HG03571 (cell line): ENCODE data around the gene PKLR.
"Not testable (repeated sequence)": the region's sequence is repeated elsewhere in the genome, so short reads cannot be mapped to it uniquely, and the experiment has no call there.

Experiments
- ATAC-seq: cut with Tn5 transposase; IDR thresholded peaks from one replicate; pipeline ENCODE4 v1.9.1; 2021; ENCODE audit not compliant: unreplicated experiment

PKLR gene

DNA sequence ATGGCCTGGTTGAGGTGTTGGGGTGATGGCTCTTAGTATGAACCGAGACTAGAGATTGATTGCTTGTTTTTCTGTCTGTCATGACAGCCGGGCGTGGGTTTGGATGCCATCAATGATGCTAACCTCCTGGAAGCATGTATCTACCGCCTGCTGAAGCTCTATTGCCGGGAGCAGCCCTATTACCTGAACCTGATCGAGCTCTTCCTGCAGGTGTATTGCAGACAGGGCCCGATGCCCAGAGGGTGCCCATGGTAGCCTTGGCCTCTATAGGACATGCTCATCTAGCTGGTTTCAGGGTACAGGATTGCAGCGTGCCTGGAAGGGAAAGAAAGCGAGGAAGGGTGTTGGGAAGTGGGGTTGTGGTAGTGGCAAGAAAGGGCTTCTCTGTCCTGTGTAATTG lies 16.8 kb upstream of the PKLR start:
- ATAC-seq, result no peak

DNA sequence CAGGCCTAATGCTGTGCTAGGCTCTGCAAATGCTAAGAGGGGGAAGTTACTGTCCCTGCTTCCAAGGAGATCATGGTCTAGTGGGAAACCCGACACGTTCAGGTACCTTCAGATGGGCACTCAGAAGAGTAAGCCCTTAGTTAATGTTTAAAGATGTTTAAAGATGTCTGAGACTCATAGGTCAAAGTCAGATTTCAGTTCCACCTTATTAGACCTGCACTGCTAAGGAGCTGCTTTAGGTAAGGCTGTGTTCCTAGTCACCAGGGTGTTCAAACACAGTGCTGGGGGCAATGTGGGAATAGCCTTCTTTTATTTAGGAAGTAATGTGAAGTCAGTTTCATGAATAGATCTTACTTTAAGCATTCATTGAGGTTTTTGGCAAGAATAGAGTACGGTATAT lies 15.7 kb upstream of the PKLR start:
- ATAC-seq, result no peak

DNA sequence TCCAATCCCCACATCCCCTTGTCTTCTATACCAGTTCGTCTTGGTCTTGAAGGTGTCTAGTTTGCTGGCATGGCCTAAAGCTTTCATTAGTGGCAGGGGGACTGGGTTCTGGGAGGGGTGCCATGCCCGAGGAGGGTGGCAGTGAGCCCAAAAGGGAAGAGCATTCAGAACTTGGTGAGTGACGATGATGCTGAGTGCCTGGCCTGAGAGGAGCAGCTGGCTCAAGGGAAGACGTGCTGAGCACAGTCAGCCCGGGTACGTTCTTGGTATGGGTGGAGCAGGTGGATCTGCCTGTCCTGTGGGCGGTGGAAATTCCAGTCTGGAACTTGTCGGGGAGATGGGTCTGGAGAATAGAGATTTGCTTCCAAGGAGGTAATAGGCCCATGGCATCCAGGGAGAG lies 12.0 kb upstream of the PKLR start:
- ATAC-seq, result no peak

DNA sequence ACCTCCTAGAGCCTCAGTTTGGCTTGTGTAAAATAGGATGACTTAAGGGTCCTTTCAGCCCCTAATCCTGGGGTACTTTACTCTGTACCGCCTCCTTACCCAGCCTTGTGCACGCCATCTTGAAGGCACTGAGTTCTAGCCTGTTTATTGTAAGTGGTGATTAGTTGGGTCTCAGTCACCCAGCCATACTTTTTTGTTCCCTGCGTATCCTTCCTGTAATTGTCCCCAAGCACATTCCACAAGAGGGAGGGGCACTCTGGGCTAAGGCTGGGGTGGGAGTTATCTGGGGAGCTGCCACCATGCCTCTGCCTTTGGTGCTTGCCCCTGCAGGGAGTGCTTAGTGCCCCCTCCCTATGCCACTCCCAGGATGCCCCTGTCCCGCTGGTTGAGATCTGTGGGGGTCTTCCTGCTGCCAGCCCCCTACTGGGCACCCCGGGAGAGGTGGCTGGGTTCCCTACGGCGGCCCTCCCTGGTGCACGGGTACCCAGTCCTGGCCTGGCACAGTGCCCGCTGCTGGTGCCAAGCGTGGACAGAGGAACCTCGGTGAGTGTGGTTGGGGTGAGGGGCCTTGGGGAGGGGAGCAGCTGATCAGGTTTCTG lies 8.3 kb upstream of the PKLR start:
- ATAC-seq, result no peak

DNA sequence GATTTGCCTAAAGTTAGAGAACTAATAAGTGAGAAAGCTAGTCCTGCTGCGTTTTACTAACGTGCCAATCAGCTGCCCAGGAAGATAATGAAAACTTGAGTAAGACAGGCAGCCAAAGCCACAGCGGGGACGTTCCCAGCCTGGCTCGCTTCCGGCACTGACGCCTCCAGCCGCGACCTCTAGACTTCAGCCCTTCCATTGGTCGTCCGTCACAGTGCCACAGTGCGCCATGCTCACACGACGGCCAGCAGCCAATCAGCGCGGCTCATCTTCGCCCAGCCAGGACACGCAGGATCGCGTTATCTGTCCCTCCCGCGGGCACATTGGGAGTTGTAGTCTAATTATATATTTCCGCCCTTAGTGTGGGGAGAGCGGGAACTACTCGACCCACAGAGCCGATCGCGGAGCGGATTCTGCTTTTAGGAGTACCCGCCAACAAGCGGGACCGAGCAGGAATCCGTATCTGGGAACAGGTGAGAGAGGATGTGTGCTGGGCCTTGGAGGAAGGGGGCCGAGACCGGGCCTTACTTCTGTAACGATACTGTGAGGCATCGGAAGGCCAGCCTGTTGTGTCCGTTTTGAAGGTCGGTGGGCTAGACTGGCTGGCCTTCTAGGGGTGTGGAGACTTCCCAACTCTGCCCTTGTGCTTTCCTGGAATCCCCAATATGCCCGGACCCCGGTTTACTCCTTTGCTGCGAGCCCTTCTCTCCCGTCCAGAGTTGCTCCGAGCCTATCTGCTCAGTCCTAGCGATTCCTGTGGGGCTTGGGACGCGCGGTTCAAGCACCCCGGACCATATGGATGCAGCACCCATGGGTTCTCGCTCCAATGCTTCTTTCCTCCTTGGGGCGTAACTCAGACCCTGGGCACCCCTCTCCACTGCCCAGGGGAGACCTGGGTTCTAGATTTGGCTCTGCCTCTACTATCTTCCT lies 7.5 kb upstream of the PKLR start, which contains the start of gene FDPS:
FDPS (plus strand) TSS at position 374 of the 930 bp plus-strand sequence. CDS start 924 bp downstream, outside the sequence.
- ATAC-seq, result peak; percentile 85

DNA sequence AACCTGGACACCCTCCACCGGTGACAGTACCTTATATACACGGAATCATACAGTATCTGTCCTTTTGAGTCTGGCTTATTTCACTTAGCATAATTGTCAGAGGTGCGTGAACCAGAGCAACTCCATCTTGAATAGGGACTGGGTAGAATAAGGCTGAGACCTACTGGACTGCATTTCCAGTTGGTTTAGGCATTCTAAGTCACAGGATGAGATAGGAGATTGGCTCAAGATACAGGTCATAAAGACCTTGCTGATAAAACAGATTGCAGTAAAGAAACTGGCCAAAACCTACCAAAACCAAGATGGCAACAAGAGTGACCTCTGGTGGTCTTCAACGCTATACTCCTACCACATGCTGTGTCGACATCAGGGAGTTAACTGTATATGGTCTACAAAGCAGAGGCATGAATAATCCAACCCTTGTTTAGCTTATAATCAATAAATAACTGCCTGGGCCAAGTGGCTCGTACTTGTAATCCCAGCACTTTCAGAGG lies 6.1 kb upstream of the PKLR start:
- no peak for ATAC-seq

DNA sequence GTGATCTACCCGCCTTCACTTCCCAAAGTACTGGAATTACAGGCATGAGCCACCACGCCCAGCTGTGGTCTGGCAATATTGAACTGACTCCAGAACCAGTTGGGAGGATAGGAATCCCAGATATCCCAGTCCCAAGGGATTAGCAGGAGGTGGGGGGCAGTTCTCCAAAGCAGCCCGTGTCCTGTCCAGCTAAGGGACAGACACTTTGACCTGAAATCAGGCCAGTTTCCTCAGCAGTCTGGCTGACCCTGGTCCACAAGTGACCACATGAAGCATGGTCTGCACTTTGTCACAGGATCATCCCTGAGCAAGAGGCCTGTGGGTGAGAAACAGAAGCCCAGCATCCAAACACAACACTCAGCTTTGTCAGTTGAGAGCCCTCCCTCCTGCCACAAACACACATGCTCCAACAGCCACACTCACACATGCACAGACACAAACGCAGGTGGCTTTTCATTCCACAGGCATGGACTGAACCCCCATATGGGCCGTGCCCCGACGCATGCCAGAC lies 4.7 kb upstream of the PKLR start:
- ATAC-seq, result no peak

DNA sequence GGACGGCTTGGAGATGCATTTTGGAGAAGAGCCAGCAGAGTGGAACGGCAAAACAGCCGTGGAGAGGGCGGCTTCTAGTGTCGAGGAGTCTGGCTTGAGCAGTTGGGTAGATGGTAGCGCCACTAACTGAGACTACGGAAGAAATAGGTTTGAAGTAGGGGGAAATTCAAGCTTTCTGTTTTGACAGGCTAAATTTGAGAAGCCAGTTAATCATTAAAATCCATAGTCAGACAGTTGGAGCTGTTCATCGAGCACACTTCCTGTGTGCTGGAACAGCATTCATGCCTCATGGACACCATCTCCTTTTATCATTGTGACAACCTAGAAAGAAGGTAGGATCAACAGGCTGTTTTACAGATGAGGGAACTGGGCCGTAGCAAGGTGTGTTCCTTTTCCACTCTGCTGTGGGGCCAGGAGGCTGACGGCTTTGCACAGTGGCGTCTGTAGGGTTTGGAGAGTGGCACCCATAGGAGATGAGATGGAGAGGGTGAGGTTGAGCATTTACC lies 3.4 kb upstream of the PKLR start:
- no peak for ATAC-seq

DNA sequence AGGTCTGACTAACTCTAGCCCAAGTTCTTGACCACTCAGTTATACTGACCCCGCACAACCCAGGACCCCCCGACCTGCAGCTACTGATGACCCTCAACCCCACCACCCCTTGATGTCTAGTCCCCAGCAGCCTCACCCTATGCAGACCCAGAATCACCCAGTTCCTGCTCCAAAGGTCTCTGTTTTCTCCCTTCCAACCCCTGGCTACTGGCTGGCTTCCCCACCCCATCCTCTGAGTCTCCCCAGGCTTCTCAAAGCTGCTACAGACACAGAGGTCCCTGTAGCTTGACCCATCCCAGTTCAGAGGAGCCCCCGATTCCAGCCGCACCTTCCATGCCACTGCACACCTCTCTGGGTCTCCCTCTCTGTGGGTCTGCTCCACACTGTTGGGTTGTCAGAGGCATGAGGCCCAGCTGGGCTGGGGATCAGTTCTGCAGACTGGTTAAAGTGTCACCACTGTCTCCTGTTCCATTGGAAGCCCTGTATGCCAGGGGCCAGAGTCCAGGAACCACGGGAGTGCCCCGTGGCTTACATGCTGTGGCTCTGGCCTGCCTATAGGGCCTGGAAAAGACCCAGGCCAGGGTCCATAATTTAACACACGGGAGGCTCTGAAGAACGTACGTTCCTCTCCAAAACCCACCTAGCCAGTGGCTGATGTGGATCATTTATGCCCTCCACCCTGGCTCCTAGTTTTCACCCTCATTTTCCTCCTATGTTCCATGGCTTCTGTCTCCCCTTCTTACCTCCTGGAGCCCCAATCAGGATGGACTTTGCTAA lies 497 bp downstream of the PKLR start:
- no peak for ATAC-seq

DNA sequence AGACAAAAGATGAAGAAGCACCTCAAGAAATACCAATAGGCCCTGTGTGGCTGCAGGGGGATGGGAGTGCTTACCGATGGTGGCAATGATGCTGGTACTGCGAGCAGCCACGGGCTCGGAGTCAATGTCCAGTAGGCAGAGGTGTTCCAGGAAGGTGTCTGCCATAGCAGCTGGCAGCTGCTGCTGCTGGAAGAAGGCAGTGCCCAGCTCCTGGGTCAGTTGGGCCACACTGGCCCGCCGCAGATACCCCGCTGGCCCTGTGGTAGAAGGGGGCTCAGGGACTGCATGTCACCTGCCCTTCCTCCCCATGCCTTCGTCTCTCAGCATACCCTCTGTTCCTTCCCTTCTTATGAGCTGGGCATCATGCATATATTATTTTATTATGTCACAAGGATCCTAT lies 1.2 kb downstream of the PKLR start:
- no peak for ATAC-seq

DNA sequence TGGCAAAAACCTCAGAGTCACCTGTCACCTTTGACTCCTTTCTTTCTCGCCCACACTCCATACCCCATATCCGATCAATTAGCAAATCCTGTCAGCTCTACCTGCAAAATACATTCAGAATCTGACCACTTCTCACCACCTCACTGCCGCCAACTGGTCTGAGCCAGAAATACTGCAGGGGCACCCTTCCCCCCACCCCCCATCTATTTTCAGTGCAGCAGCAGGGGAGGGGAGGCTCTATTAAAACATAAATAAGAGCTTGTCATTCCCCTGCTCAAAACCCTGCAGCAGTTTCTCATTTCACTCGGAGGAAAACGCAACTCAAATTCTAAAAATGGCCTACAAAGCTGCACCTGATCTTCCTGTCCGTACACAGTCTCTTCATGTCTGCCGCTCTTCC lies 3.9 kb downstream of the PKLR start:
- ATAC-seq, result no peak

DNA sequence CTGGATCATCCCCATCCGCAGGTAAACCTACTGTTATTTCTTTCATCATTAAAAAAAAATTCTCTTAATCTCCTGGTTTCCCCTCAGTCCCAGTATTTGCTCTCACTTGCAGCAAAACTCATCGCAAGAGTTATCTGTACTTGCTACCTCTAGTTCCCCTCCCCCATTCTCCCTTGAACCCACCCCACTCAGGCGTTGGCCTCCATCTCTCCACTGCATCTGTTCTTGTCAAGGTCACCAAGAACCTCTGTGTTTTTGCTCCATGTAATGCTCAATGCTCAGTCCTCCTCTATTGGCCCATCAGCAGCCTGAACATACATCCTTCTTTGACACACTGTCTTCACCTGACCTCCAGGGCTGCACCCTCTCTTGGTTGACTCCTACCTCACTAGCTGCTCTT lies 4.6 kb downstream of the PKLR start:
- ATAC-seq, result no peak

DNA sequence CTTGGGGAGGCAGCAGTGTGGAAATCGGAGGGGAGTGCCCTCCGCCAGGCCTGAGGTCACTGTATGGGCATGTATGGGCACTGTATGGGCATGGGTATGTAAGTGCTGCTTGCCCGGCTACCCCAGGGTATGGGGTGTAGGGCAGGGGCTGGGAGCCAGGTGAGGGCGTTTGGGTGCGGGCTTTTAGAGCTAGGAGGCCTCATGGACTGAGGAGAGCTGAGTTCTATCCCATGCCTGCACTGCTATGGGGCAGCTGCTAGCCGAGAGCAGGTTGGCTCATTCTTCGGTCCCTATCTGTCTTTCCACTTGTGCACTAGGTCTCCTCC lies 5.3 kb downstream of the PKLR start:
- no peak for ATAC-seq

DNA sequence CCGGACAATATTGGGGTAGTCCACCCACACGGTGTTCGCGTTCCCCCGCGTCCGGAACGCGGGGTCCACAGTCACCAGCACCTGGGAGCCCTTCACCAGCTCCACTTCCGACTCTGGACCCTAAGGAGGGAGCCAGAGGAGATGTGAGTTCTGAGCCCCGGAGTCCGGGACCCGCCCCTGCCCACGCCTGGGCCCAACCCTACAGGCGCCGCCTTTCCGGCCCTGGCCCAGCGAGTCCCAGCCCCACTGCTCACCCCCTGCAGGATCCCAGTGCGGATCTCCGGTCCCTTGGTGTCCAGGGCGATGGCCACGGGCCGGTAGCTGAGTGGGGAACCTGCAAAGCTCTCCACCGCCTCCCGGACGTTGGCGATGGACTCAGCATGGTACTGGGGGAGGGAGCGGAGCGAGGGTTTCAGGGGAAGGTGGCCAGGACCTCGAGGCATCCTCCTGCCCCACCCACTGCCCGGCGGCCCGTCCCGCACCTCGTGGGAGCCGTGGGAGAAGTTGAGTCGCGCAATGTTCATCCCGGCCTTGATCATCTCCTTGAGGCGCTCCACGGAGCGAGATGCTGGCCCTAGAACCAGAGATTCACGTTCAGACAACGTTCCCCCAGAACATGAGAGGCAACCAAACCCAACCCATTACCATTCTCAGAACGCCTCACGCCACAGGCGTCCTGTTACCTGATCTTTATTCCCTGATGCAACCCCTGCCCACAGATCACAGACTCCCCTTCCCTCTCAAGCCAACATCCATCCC lies 5.9 kb downstream of the PKLR start:
- no peak for ATAC-seq

DNA sequence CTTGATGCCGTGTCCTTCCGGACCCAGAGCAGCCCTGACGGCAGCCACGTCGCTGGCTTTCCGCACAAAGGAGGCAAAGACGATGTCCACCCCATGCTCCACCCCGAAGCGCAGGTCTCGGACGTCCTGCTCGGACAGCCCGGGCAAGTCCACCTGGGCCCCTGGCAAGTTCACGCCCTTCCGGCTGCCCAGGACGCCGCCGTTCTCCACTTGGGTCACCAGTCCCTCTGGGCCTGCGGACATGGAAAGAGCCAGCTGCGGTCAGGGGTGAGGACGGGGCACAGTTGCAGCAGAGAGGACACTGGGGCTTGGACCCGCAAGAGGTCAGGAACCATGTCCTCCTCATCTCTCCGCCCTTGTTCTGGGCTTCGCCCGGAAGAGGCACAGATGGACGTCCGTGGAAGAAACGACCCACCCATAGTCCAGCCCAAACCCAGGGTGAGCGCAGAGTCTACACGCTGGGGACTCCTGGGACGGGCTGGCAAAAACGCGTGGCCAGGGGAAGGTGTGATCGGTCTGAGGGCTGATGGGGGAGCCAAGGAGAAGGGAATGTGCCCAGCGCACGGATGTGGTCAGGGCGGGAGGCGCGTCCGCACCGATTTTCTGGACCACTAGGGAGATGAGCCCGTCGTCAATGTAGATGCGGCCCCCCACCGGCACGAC lies 6.6 kb downstream of the PKLR start:
- ATAC-seq, result no peak

DNA sequence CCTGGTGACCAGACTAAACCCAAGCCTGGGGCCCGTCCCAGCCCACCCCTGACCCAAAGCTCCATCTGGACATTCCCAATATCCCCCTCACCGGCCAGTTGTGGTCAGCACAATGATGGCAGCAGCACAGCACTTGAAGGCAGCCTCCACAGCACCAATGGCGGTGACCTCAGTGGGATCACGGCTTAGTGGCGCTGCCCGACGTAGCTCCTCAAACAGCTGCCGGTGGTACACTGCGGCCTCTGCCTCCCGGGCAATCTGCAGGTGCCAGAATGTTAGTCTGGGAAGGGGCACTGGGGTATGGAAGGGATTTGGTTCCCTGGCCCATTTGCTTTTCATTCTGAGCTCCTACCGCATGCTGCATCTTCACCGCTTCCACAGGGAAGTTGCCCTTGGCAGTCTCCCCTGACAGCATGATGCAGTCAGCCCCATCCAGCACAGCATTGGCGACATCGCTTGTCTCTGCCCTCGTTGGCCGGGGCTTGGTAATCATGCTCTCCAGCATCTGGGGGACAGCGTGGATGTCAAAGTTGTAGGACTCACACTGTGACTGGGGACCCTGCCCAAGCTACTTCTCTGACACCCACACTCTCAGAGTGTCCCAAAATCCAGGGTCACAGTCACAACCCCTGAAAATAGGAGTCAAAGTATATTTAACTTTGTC lies 8.0 kb downstream of the PKLR start:
- no peak for ATAC-seq

DNA sequence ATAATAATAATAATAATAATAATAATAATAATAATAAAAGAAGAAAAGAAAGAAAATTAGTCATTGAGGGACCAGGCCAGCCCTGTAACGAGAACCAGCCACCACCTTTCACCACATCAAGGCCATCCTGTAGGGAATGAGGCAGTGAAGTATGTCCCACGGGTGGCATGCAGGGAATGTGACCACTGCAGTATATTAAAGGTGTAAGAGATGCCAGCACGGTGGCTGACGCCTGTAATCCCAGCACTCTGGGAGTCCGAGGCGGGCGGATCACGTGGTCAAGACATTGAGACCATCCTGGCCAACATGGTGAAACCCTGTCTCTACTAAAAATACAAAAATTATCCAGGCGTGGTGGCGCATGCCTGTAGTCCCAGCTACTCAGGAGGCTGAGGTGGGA lies 10.2 kb downstream of the PKLR start:
- not testable (repeated sequence) for ATAC-seq

DNA sequence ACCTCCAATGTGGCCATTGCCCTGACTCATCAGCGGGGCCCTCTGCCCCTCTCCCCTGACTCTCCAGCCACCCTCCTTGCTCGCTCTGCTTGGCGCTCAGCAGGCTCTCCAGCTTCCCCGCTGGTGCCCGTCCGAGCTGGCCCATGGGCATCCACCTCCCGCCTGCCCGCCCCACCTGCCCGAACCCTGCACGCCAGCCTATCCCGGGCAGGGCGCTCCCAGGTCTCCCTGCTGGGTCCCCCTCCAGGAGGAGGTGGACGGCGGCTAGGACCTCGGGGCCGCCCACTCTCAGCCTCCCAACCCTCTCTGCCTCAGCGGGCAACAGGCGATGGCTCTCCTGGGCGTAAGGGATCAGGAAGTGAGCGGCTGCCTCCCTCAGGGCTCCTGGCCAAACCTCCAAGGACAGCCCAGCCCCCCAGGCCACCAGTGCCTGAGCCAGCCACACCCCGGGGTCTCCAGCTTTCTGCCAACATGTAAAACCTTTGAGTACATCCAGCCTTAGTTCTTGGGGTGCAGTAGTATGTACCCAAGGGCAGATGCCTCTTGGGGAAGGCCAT lies 13.2 kb downstream of the PKLR start:
- no peak for ATAC-seq

DNA sequence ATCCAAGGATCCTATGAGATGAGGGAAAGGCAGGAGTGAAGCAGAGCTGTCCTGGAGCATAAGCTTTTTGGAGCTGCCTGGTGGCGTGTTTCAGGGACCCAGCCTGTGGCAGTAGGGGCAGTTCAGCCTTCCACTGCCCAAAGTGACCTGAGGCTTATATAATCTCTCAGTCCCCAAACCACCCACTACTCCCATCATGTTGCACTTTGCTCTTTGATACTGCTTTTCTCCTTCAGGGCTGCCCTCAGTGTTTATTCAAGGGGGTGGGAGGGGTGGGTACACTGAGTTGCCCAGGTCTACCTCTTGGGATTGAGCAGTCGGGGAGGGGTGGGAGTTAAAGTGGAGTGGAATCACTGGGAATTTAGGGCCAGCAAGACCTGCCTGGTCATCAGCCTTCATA lies 14.7 kb downstream of the PKLR start:
- no peak for ATAC-seq
